GM19438 (cell line): ENCODE results near the gene AQP9.

Source experiments
- ATAC-seq: cut with Tn5 transposase; IDR thresholded peaks from one replicate; pipeline ENCODE4 v1.9.1; 2021; ENCODE audit warnings: low read depth; ENCODE audit not compliant: unreplicated experiment

Gene AQP9

GRCh38 chr15:58139276-58139988 is 1.3 kb downstream of the AQP9 start:
- ATAC-seq = no peak

- ATAC-seq = no peak
Measured at GRCh38 chr15:58139989-58140522, 1.9 kb downstream of the AQP9 start.

- ATAC-seq = no peak
Measured at GRCh38 chr15:58141894-58142293, 3.7 kb downstream of the AQP9 start.

- ATAC-seq = no peak
Measured at GRCh38 chr15:58142827-58143461, 4.8 kb downstream of the AQP9 start.

GRCh38 chr15:58145606-58146005 is 7.4 kb downstream of the AQP9 start:
- no peak for ATAC-seq

- no peak for ATAC-seq
Measured at GRCh38 chr15:58146211-58146610, 8.0 kb downstream of the AQP9 start.

- ATAC-seq = no peak
Measured at GRCh38 chr15:58146749-58147148, 8.6 kb downstream of the AQP9 start.

GRCh38 chr15:58147171-58147611 is 9.0 kb downstream of the AQP9 start:
- no peak for ATAC-seq

GRCh38 chr15:58148120-58148519 is 9.9 kb downstream of the AQP9 start:
- ATAC-seq = no peak

- no peak for ATAC-seq
Measured at GRCh38 chr15:58148633-58149445, 10.7 kb downstream of the AQP9 start.

GRCh38 chr15:58154769-58155168 is 16.6 kb downstream of the AQP9 start:
- ATAC-seq = no peak

GRCh38 chr15:58159827-58160386 is 21.7 kb downstream of the AQP9 start:
- ATAC-seq = no peak

GRCh38 chr15:58161436-58161930 is 23.3 kb downstream of the AQP9 start:
- ATAC-seq = no peak

GRCh38 chr15:58163985-58164384 is 25.8 kb downstream of the AQP9 start:
- no peak for ATAC-seq

GRCh38 chr15:58164926-58165325 is 26.7 kb downstream of the AQP9 start:
- no peak for ATAC-seq

- ATAC-seq = no peak
Measured at GRCh38 chr15:58165661-58166060, 27.5 kb downstream of the AQP9 start.

GRCh38 chr15:58167095-58167691 is 29.0 kb downstream of the AQP9 start:
- ATAC-seq = no peak

GRCh38 chr15:58169934-58170333 is 31.8 kb downstream of the AQP9 start:
- ATAC-seq = no peak

- ATAC-seq = no peak
Measured at GRCh38 chr15:58171476-58172061, 33.4 kb downstream of the AQP9 start.

GRCh38 chr15:58174709-58175108 is 36.5 kb downstream of the AQP9 start:
- no peak for ATAC-seq
